Calu3 (cell line): ENCODE measurements around the gene PRR16. TPM values are rescaled to one million over a fixed set of nuclear protein-coding genes. Genes with fewer than 3 reads are reported as not detected.

Experiments
- BruUV-seq: library from RNA; stranded (reverse); fragments of 400-500 nt; replicated peaks from 2 replicates; lab custom pipeline; 2021; lab: Mats Ljungman, UMichigan
- CTCF ChIA-PET: fragments of 300-600 bp; sonication (Branson Sonifier 250); formaldehyde crosslinking; loops from one replicate; lab custom pipeline; 2022; ENCODE audit warnings: antibody characterized with exemption; lab: Charles Lee
- DNase-seq: peaks from one replicate; pipeline ENCODE4 v3.0.0; 2022
- H3K27ac Mint-ChIP-seq: one replicate; pipeline ENCODE4 v1.8.0; 2022; ENCODE audit warnings: mixed read lengths; ENCODE audit not compliant: unreplicated experiment
- H3K27me3 Mint-ChIP-seq: one replicate; pipeline ENCODE4 v1.8.0; 2022; ENCODE audit warnings: mixed read lengths; ENCODE audit not compliant: unreplicated experiment
- H3K36me3 Mint-ChIP-seq: one replicate; pipeline ENCODE4 v1.8.0; 2022; ENCODE audit warnings: mild to moderate bottlenecking, moderate library complexity, mixed read lengths; ENCODE audit not compliant: insufficient read depth, unreplicated experiment
- H3K4me1 Mint-ChIP-seq: one replicate; pipeline ENCODE4 v1.8.0; 2022; ENCODE audit warnings: mild to moderate bottlenecking, low read depth, mixed read lengths; ENCODE audit not compliant: unreplicated experiment
- H3K4me3 Mint-ChIP-seq: one replicate; pipeline ENCODE4 v1.8.0; 2022; ENCODE audit warnings: mild to moderate bottlenecking, low read depth, moderate library complexity, mixed read lengths; ENCODE audit not compliant: unreplicated experiment
- H3K9me3 Mint-ChIP-seq: one replicate; pipeline ENCODE4 v1.8.0; 2022; ENCODE audit warnings: low read depth, mixed read lengths; ENCODE audit not compliant: unreplicated experiment
- CTCF ChIP-seq: fragments of 200-600 bp; IDR thresholded peaks from one replicate; pipeline ENCODE4 v1.8.0; 2022; ENCODE audit warnings: antibody characterized with exemption; ENCODE audit not compliant: unreplicated experiment
- intact Hi-C: fragments of 100-400 bp; cut with micrococcal nuclease; formaldehyde crosslinking; loops from one replicate; pipeline ENCODE4 v1.10.0; 2022; ENCODE audit not compliant: unreplicated experiment
- total RNA-seq: library from RNA; stranded (reverse); gene quantifications from 2 replicates; pipeline ENCODE4 v1.2.3, GENCODE V29; 2022

PRR16 gene
- total RNA-seq, 1 experiment from 2014 or later = 2.9 TPM

GRCh38 chr5:120567921-120568320 lies 103.8 kb downstream of the PRR16 start:
- intact Hi-C loops = no loop called here
- Mint-ChIP-seq H3K4me3 (no peak overlapping the region), H3K27ac (no peak overlapping the region), H3K36me3 (no peaks in the 10 kb centered on the region), H3K27me3 (no peaks in the 10 kb centered on the region), H3K4me1 (no peaks in the 10 kb centered on the region), H3K9me3 (peaks cover 3% of the 10 kb centered on the region)
- no peak for TF ChIP-seq CTCF
- no TSS peak for BruUV-seq
- DNase-seq = no peak
- CTCF ChIA-PET = interaction anchor here (0.6 kb wide), 1 partner anchor 214 kb away, joined by 3 read pairs; no protein-coding TSS in a partner anchor

- Mint-ChIP-seq H3K27me3 (no peaks in the 10 kb centered on the region), H3K36me3 (no peaks in the 10 kb centered on the region), H3K9me3 (peaks cover 3% of the 10 kb centered on the region), H3K4me1 (no peaks in the 10 kb centered on the region), H3K27ac (no peak overlapping the region), H3K4me3 (no peak overlapping the region)
- BruUV-seq = no TSS peak
- intact Hi-C loops = no loop called here
- CTCF ChIA-PET = no interaction called here
- TF ChIP-seq CTCF = no peak
- no peak for DNase-seq
Observed at GRCh38 chr5:120568711-120569110, 104.6 kb downstream of the PRR16 start.

GRCh38 chr5:120576588-120576987 lies 112.5 kb downstream of the PRR16 start:
- intact Hi-C loops = no loop called here
- Mint-ChIP-seq H3K4me1 (no peaks in the 10 kb centered on the region), H3K9me3 (peaks cover 6% of the 10 kb centered on the region), H3K27me3 (no peaks in the 10 kb centered on the region), H3K27ac (no peak overlapping the region), H3K36me3 (no peaks in the 10 kb centered on the region), H3K4me3 (no peak overlapping the region)
- no peak for TF ChIP-seq CTCF
- no TSS peak for BruUV-seq
- DNase-seq = no peak
- CTCF ChIA-PET = no interaction called here

- no peaks in the 10 kb centered on the region for H3K36me3 Mint-ChIP-seq
- H3K4me3 Mint-ChIP-seq = no peak overlapping the region
- DNase-seq = no peak
- intact Hi-C loops = no loop called here
- no TSS peak for BruUV-seq
- peaks cover 7% of the 10 kb centered on the region for H3K9me3 Mint-ChIP-seq
- no peak for TF ChIP-seq CTCF
- H3K4me1 Mint-ChIP-seq = no peaks in the 10 kb centered on the region
- CTCF ChIA-PET = no interaction called here
- no peaks in the 10 kb centered on the region for H3K27me3 Mint-ChIP-seq
- no peak overlapping the region for H3K27ac Mint-ChIP-seq
Observed at GRCh38 chr5:120582635-120583034, 118.5 kb downstream of the PRR16 start.
